Stimulated activated CD8-positive, alpha-beta memory T cell treated with anti-CD3 and anti-CD28 coated beads, Interleukin-7, amount 100 ng/mL, for 48 hours (primary cell): ENCODE results near the gene TPI1.
"Not testable (repeated sequence)": the region's sequence is repeated elsewhere in the genome, so short reads cannot be mapped to it uniquely, and the experiment has no call there.

ENCODE experiments used
- DNase-seq, 2 donors: peaks; one replicate each; pipeline ENCODE4 v3.0.0-alpha.2; 2020; ENCODE audit warnings: low read depth in 1 of 2; ENCODE audit errors: extremely low read depth in 1 of 2

The TPI1 gene

DNA sequence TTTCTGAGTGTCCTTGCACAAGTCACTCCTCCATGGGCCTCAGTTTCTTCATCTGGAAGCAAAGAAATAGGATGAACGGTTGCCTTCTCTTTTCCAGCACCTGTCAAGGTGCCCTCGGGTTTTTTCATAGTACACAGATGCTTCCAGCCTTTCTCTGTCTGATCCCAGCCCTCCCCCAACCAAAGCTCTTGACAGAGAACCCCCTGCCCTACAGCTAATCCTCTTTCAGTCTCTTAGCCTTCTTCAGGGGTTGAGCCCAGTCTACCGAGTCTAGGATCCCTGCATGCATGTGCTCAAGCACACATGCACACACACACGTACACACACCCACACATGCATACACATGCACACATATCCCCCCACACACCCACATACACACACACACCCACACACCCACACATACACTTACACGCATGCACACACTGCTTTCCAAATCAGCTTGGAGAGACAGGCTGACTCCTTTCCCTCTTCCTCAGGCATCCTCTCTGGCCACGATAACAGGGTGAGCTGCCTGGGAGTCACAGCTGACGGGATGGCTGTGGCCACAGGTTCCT lies 20.9 kb upstream of the TPI1 start:
- no peak for DNase-seq

- no peak for DNase-seq
These were observed 19.7 kb upstream of the TPI1 start for GRCh38 chr12:6847676-6848075.

- no peak for DNase-seq
These were observed 17.9 kb upstream of the TPI1 start for GRCh38 chr12:6849427-6849826.

DNA sequence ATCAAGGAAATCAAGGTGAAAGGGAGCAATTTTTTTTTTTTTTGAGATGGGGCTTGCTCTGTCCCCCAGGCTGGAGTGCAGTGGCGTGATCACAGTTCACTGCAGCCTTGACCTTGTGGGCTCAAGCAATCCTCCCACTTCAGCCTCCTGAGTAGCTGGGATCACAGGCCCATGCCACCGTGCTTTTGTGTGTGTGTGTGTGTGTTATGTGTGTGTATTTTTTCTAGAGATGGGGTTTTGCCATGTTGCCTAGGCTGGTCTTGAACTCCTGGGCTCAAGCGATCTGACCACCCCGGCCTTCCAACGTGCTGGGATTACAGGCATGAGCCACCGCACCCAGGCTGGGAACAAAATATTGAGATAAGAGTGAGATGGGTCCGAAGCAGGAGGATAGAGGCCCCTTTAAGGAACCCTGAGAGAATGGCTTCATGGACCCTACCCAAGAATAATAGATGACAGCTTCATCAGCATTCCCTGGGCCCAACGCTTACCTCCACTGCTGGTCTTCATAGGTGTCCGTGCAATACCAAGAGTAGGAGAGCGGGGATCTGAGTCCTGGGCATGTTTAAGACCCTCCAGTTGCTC lies 17.3 kb upstream of the TPI1 start:
- no peak for DNase-seq

DNA sequence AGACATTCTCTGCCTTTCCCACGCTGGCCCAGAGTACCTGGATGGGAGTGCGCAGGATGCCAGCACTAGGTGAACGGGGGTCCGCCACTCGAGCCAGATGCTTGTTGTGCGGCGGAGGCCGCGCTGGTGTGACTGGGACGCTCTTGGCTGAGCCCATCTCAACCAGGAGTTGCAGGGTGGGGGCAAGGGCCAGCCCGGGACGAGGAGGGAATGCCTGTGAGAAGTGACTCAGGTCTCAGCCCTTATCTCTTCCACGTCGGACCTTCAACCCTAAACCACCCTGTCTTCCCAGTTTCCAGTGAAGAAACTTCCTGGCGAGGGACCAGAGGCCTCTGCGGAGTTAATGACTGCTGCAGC lies 16.6 kb upstream of the TPI1 start:
- no peak for DNase-seq

DNA sequence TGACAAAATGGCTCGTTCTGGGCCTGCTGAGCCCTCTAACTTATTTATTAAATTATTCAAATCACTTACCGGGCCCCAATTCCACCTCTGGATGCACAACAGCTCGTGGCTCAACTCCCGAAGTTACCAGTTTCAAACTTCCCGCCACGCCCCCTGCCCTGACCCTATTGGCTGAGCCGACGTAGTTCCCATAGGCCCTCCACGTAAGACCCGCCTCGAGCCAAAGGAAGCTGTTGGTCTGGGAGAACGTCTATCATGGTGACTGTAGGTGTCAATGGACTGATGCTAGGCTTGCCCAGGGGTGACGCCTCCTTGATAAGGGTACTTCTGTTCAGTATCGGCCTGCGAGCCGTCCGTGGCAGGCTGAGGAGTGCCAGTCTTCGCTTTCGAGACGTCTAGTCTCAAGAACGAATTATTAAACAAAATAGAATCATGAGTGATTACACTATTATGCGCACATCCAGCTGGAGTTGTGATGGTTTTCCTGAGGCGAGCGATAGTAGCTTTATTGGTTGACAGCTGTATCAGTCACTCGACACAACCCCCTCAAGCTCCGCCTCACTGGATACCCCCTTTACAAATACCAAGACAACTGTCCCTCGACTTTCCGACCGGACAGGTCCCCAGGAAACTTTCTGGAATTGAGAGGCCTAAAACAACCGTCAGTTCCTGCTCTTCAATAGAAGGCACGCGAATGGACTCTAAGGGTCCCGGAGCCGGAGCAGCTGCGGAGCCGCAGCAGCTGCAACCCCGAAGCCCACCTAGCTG lies 16.0 kb upstream of the TPI1 start, which contains the start of gene CDCA3:
Gene CDCA3 (minus strand): TSS at position 134 of the 768 bp plus-strand sequence. CDS start 334 bp downstream, outside the sequence.
- DNase-seq: peak; percentile 75 to 95

DNA sequence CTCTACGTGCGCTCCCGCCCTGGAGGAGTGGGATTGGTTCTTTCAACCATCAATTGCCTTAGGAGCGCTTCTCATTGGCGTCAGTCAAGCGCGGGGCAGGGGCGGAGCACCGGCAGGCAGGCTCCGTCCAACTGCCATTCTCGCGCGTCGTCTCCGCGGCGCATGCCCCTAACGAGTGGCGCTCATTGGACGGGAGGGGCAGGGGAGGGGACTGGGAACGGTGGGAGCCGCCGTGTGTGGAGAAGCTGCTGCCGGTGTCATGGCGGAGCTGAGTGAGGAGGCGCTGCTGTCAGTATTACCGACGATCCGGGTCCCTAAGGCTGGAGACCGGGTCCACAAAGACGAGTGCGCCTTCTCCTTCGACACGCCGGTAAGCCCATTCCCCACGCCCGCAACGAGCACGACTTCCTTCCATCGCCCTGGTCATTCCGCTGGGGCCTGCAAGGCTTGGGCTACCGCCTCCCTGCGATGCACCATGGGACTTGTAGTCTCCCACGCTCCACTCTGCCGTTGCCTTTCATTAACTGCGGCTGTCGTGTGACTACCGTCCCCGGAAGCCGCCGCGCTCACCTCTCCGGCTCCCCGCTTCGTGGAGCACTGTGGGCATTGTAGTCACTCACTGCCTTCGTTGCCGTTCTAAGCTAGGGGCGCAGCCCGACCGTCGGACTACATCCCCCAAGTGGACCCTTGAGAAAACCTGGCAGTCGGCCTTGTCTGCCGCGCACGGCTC lies 15.2 kb upstream of the TPI1 start, which contains the start of gene USP5:
Gene USP5 (plus strand): TSS at position 230 of the 730 bp plus-strand sequence. CDS start 30 bp downstream, at position 260.
- peak; percentile 96 to 98 for DNase-seq

- peak in 1 of 2 donors; percentile 74 for DNase-seq
These were observed 14.5 kb upstream of the TPI1 start for GRCh38 chr12:6852651-6853354.

DNA sequence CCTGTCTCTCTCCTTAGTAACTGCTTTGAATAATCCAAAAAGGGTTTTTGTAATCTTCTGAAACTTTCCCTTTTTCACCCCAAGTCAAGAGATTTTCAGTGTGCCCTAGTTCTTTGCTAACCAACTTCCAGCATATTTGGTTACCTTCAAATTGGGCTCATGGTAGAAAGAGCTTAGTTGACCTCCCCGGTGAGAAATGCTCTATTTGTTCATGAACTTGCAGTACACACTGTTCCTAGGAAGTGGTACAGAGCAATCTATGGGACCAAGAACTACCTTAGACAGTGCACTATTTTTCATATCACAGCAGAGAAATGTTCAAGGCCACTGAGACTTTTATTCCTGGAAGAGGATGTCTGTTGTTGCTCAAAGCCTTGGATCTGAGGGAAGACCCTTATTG lies 13.7 kb upstream of the TPI1 start:
- DNase-seq: no peak

GRCh38 chr12:6854036-6854435 lies 13.3 kb upstream of the TPI1 start:
- DNase-seq: no peak

DNA sequence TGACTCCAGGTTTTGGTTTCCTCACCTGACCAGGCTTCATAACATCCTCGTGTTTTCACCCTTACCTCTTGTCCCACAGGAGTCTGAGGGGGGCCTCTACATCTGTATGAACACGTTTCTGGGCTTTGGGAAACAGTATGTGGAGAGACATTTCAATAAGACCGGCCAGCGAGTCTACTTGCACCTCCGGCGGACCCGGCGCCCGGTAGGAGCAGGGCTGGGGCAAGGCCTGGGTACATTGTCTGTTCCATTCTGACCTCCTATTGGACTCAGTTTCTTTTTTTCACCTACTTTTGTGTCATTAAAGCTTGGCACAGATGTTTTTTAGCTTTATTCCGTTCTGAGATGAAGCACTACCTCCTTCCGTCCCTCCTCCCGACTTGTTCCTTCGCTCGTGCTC lies 12.0 kb upstream of the TPI1 start:
- DNase-seq: no peak

DNA sequence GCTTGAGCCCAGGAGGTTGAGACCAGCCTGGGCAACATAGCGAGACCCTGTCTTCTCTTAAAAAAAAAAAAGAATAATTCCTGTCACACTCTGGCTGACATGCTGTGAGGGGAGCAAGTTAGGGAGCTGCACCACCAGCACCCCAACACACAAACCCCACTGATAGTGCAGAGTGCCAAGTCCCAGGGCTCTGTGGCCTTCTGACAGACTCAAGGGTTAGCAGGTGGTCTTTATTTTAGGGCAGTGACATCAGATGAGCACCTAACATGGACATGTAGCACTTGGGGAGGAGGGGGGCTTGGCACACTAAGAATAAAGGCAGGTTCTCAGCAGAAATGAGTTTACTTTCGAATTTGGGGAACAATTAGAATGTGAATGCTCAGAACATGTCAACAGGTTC lies 8.5 kb upstream of the TPI1 start:
- no peak for DNase-seq

- DNase-seq: no peak
These were observed 7.2 kb upstream of the TPI1 start for GRCh38 chr12:6860116-6860515.

- no peak for DNase-seq
These were observed 6.4 kb upstream of the TPI1 start for GRCh38 chr12:6860942-6861341.

DNA sequence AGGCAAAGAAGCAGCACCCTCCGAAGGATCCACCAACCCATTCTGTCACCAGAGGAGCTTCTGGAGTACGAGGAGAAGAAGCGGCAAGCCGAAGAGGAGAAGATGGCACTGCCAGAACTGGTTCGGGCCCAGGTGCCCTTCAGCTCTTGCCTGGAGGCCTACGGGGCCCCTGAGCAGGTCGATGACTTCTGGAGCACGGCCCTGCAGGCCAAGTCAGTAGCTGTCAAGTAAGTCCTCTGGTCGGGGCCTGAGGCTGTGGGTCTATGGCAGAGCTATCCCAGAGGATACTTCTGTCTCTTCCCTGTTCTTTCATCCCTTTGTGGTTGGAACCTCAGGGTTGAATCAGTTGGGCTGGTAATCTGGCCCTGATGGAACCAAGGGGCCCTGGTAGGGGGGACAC lies 5.9 kb upstream of the TPI1 start:
- no peak for DNase-seq

GRCh38 chr12:6863033-6863432 lies 4.3 kb upstream of the TPI1 start:
- no peak for DNase-seq

DNA sequence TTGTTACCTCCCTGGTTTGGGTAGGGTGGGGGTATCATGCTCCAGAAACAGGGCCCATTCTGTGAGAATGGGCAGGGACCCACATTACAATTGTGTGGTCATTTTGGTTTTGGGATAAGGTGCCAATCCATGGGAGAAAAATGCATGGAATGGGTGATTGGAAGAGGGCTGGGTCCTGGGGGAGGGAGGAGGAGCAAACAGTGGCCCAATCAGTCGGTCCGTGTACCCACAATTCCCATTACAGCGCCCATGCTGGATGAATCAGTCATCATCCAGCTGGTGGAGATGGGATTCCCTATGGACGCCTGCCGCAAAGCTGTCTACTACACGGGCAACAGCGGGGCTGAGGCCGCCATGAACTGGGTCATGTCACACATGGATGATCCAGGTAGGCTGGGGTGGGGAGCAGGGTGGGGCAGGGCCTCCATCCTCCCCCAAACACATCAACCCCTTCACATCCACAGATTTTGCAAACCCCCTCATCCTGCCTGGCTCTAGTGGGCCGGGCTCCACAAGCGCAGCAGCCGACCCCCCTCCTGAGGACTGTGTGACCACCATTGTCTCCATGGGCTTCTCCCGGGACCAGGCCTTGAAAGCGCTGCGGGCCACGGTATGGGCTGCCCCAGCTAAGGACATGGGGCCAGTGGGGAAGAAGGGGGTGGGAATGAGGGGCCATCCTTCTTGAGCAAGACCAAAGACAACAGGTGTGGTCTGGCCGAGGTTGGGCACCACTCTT lies 3.6 kb upstream of the TPI1 start:
- no peak for DNase-seq

- DNase-seq: not testable (repeated sequence)
These were observed 2.0 kb upstream of the TPI1 start for GRCh38 chr12:6865307-6865706.

DNA sequence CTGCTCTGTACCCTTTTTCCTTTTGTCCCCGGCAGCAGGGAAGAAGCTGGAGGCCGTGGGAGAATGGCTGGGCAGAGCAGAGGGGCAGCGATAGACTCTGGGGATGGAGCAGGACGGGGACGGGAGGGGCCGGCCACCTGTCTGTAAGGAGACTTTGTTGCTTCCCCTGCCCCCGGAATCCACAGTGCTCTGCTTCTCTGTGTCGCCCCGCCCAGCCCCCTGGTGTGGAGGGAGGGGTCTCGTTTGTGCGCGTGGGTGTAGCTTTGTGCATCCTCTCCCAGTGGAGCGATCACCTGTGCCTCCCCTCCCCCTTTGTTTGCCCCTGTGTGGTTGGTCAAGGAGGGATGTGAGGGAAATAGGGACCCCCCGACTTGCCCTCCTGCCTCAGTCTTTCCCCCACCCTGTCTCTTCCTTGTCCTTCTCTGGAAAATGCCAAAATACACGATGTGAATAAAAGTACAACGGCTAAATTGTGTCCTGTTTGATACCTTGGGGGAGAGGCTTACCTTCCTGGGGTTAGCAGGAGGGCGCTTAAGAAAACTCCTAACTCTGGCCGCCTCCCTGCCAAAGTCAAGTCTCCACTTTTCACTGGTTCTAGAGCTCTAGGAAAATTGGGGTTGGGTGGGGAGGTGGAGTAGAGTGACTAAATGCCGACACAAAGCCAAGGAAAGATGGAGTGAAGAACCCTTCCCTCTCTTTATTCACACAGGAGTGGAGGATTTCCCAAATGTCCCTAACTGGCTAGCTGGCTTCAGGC lies 990 bp upstream of the TPI1 start:
- no peak for DNase-seq
